Uterus (tissue), 2 donors: ENCODE results near the gene TMEM239.

Source experiments
- CTCF ChIP-seq, 4 experiments: fragments of 200-600 bp in 2 of 4; fragments of 450-650 bp in 2 of 4; sonication (generic) in 2 of 4; IDR thresholded peaks; one replicate each; pipeline ENCODE4 v1.5.1; 2016 to 2019; ENCODE audit warnings: antibody characterized with exemption in 4 of 4, mild to moderate bottlenecking in 2 of 4, moderate library complexity in 1 of 4
- POLR2A ChIP-seq, 2 donors: fragments of 450-650 bp; IDR thresholded peaks; one replicate each; pipeline ENCODE4 v1.6.1; 2016; ENCODE audit warnings: antibody characterized with exemption in 2 of 2, mild to moderate bottlenecking in 1 of 2, moderate library complexity in 1 of 2

- TF ChIP-seq CTCF (IDR thresholded peaks at IDR 0.05) (no peak), POLR2A (IDR thresholded peaks at IDR 0.05) (no peak)
Measured at GRCh38 chr20:2849529-2849928, 33.4 kb downstream of the TMEM239 start.
